ENCODE results near the gene DPP6. TPM values are rescaled to one million over a fixed set of nuclear protein-coding genes. Genes with fewer than 3 reads are reported as not detected.

Gene DPP6
- total and polyA plus RNA-seq, 11 donors, result 0.05 to 2.9 (median 0.11) TPM; not detected in 3

DNA sequence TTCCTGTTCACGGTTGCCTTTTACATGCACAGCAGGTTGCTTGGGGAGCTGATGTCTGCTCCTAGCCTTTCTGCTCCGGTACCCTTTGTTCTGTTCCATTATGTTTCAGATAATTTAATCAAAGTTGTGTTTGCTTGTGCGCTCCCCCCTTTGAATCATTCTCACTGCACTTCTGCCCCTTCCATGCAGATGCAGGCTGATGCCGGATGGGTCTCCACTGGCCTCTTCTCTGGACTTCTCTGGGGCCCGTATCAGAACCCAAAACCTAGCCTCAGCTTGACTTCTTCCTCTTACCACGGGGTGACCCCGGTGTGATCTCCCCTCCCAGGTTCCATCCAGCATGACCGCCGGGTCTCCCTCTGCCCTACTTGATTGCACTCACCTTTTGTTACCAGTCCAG is 272.0 kb downstream of the DPP6 start:
- no peak overlapping the region for H3K4me3 ChIP-seq
- H3K36me3 ChIP-seq, result no peaks in the 10 kb centered on the region
- intact Hi-C loops (cut with DNase I), result no loop called here
- no peak for TF ChIP-seq POLR2A (IDR thresholded peaks at IDR 0.05)
- TF ChIP-seq, protein P1, sequence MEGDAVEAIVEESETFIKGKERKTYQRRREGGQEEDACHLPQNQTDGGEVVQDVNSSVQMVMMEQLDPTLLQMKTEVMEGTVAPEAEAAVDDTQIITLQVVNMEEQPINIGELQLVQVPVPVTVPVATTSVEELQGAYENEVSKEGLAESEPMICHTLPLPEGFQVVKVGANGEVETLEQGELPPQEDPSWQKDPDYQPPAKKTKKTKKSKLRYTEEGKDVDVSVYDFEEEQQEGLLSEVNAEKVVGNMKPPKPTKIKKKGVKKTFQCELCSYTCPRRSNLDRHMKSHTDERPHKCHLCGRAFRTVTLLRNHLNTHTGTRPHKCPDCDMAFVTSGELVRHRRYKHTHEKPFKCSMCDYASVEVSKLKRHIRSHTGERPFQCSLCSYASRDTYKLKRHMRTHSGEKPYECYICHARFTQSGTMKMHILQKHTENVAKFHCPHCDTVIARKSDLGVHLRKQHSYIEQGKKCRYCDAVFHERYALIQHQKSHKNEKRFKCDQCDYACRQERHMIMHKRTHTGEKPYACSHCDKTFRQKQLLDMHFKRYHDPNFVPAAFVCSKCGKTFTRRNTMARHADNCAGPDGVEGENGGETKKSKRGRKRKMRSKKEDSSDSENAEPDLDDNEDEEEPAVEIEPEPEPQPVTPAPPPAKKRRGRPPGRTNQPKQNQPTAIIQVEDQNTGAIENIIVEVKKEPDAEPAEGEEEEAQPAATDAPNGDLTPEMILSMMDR (IDR thresholded peaks at IDR 0.05), result no peak
- ATAC-seq, result no peak
- H3K9me3 ChIP-seq, result no peaks in the 10 kb centered on the region
- no peaks in the 10 kb centered on the region for H3K27me3 ChIP-seq
- H3K4me1 ChIP-seq, result no peaks in the 10 kb centered on the region
- 79 to 89% (median 82%) methylated on average over 9 of the region's 9 CpGs for WGBS, 4 donors
- DNase-seq, result no peak
- no peak overlapping the region for H3K27ac ChIP-seq

DNA sequence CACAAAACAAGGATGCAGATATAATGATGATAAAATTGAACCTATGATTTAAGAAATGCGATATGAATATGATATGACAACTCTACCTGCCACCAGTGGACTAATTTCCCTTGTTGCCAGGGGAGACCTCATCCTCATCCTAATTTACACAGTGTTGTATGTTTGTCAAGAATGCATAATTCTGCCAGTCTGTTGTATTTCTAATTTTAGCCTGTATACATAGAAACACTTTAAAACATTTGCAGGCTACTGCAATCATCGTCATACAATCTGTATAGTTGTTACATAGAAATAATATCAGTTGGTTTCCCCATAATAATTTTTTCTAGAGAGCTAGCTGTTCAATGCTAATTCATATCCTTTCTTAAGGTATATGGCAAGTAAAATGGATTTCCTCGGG is 274.2 kb downstream of the DPP6 start:
- ATAC-seq (no peak), DNase-seq (no peak)
- Histone ChIP-seq H3K27me3 (no peaks in the 10 kb centered on the region), H3K27ac (no peak overlapping the region), H3K36me3 (no peaks in the 10 kb centered on the region), H3K4me3 (no peak overlapping the region), H3K9me3 (no peaks in the 10 kb centered on the region), H3K4me1 (no peaks in the 10 kb centered on the region)
- no peak for TF ChIP-seq POLR2A (IDR thresholded peaks at IDR 0.05)
- TF ChIP-seq, protein P1 (IDR thresholded peaks at IDR 0.05), result no peak
- intact Hi-C loops (cut with DNase I), result no loop called here
- 46 to 60% (median 54%) methylated on average over 3 of the region's 3 CpGs for WGBS, 4 donors

DNA sequence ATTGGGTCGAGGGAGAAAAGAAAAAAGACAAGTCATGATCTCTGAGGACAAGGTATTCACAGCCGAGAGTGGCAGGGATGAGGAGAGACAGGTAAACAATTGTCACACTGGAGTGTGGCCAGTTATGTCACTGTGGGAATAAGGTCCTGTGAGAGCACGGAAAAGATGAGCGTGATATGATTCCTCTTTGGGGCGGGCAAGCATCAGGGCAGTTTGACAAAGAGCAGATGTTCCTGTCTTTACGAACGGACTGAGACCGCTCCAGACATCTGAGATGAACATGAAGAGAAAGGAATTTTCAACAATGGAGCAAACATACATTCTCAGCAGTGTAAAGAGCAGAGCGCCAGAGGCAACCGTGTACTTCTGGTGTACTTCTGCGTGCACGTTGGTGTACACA is 278.1 kb downstream of the DPP6 start:
- Histone ChIP-seq H3K27me3 (peaks cover 0 to 5% (median 0%) of the 10 kb centered on the region in 9 donors), H3K9me3 (no peaks in the 10 kb centered on the region), H3K4me1 (no peaks in the 10 kb centered on the region), H3K36me3 (no peaks in the 10 kb centered on the region), H3K27ac (no peak overlapping the region), H3K4me3 (no peak overlapping the region)
- ATAC-seq (peak in 1 of 4 donors; percentile 22), DNase-seq (no peak)
- no peak for TF ChIP-seq POLR2A (IDR thresholded peaks at IDR 0.05)
- TF ChIP-seq, protein P1 (IDR thresholded peaks at IDR 0.05), result no peak
- intact Hi-C loops (cut with DNase I), result no loop called here
- WGBS, 4 donors, result 65 to 75% (median 70%) methylated on average over 12 of the region's 12 CpGs

DNA sequence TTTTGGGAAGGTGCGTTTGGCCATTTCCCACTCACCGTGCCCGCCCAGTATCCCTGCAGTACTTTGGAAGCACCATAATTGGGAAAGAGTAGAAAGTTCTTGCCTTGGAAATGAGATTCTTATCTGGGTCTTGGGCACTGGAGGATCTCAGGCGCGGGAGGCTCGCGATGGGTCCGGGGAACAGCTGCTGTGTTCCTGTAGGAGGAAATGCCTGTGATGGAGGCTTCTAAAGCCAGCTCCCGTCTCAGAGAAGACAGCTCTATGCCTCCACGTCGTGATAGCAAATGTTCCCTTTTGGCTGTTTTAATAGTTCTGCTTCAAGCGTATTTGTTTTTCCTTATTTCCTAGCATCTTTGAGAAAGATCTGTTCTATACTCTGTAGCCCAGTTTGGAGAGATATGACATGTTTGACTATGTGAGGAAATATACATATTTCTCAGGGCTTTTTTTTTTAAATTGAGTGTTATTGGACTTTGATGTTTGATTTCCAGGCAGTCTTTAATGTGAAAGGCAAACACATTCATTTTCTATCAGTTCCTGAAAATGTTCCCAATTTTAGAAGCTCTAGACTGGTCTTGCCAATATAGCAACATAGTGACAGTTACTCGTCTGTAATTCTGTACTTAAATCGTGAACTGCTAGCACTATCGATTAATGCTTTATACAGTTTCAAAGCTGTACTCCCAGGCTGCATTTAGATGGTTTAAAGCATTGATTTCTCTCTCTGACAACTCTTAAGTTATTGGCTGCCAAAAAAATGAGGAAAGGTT is 280.8 kb downstream of the DPP6 start:
- no peak for ATAC-seq
- intact Hi-C loops (cut with DNase I), result no loop called here

More for the DNA sequence above, 280.8 kb downstream of the DPP6 start:
- Histone ChIP-seq H3K4me1 (no peaks in the 10 kb centered on the region), H3K27me3 (peaks cover 0 to 5% (median 0%) of the 10 kb centered on the region in 9 donors), H3K36me3 (no peaks in the 10 kb centered on the region), H3K4me3 (no peak overlapping the region), H3K27ac (no peak overlapping the region), H3K9me3 (no peaks in the 10 kb centered on the region)
- DNase-seq, result no peak
- WGBS, 4 donors, result 78 to 82% (median 79%) methylated on average over 15 of the region's 15 CpGs
- TF ChIP-seq POLR2A (IDR thresholded peaks at IDR 0.05), result no peak
- TF ChIP-seq, protein P1 (IDR thresholded peaks at IDR 0.05), result no peak

Data from heart left ventricle (tissue), 16 donors.